ENCODE data around the gene DUSP22. TPM values are rescaled to one million over a fixed set of nuclear protein-coding genes. Genes with fewer than 3 reads are reported as not detected.
"Not testable (repeated sequence)": the region's sequence is repeated elsewhere in the genome, so short reads cannot be mapped to it uniquely, and the experiment has no call there.

Gene DUSP22
- total RNA-seq, 1 donor from 2014 or later = 25.3 TPM

DNA sequence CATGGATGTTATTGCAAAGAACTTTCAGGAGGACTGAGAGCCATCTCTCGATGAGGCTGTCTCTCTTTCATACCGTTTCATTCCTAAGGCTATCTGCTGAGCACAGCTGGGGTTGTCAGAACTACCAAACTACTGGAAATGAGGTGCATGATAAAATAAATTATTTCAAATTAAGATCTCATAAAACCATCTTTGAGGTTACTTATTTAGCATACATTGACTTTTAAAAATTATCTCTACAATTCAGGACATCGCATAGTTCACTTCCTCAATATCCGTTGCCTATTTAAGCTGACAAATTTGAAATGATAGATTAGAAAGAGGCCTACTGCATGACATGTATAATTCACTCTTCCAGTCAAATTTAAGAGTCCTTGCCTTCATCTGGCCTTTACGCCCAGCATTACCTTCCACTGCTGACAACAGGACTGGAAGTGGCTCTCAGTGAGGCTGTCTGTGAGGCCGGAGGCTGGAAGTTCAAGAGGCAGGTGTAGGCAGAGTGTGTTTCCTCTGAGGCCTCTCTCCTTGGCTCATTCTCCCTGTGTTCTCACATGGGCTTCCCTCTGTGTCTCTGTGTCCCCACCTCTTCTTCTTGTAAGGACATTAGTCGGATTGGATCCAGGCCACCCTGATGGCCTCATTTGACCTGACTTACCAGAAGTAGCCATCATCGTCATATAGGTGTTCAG lies 12.8 kb upstream of the DUSP22 start:
- no peak for DNase-seq (ENCODE audit: low read depth, low spot score)

DNA sequence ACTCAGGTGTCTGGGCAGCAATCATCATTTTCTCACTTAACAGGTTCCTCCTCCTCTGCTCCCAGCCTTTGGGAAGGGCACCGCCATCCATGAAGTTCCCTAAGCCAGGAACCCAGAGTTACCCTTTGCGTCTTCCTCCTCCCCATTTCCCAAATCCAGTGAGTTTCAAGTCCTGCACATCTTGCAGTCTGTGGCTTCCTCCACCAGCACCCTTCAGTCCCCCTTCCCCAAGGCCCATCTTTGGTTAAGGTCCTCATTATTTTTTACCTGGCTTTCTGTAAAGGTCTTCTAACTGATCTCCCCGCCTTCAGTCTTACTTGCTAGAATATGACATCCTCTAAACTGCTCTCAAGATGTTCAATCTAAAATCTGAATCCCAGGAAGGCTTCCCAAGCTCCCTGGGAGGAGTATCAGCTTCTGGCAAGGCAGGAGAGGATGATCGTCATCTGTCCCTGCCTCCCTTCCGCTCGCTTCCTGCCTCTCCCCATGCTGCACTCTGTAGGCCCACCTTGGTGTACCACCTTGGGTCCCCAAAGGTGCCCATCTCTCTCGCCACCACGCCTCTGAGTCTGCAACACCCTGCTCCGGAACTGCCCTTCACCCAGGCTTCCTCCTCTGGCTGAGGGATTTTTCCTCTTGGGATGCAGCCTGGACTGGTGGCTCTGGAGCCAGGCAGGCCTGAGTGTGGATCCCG lies 11.4 kb upstream of the DUSP22 start:
- DNase-seq (ENCODE audit: low read depth, low spot score) = no peak

DNA sequence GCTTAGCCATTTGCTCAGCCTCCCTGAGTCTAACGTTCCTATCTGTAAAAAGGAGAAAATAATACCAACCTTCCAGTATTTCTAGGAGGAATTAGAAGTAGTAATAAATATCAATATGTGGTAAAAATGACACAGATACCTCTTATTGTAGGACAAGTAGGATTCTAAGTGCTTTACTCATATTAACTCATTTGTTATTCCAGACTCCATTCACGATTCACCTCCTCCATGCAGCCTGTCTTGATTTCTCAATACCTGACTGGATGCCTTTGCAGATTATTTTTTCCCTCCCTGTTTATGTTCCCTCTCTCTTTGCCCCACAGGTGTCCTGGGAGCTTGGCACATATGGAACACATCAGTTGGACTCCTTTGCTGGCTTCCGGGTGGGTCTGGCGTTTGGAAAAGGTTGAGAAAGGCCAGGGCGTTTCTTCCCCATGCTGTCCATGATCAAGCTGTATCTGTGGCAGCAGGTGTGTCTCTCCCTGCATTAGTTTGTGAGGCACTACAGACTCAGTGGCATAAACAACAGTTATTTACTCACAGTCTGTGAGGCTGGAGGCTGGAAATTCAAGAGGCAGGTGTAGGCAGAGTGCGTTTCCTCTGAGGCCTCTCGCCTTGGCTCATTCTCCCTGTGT lies 10.7 kb upstream of the DUSP22 start:
- DNase-seq (ENCODE audit: low read depth, low spot score) = no peak

DNA sequence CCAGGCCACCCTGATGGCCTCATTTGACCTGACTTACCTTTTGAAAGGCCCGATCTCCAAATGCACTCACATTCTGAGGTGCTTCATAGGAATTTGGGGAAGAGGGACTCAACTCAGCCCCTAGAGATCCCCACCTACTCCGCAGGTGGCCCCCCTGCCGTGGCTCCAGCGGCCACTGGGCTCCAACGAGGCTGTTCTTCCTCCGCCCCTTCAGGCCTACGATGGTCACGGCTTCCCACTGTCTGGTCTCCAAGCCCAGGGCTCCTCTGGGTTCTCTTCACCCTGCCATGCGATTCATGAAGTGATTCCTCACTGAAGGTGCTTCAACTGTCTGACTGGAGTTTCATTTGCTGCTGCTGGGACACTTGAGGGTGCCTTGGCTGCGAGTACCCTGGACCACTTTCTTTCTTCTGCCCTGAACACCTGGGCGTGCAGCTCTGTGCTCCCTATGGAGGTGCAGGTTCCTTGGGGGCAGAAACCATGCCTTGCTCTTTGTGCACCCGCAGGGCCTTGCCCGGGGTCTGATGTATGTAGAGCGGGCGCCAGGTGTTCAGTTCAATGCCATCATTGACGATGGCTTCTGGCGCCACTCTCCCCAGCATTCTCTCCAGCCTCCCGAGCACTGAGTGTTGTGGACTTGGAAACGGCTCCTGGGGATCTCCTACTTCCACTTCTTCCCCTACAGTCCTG lies 10.0 kb upstream of the DUSP22 start:
- no peak for DNase-seq (ENCODE audit: low read depth, low spot score)

DNA sequence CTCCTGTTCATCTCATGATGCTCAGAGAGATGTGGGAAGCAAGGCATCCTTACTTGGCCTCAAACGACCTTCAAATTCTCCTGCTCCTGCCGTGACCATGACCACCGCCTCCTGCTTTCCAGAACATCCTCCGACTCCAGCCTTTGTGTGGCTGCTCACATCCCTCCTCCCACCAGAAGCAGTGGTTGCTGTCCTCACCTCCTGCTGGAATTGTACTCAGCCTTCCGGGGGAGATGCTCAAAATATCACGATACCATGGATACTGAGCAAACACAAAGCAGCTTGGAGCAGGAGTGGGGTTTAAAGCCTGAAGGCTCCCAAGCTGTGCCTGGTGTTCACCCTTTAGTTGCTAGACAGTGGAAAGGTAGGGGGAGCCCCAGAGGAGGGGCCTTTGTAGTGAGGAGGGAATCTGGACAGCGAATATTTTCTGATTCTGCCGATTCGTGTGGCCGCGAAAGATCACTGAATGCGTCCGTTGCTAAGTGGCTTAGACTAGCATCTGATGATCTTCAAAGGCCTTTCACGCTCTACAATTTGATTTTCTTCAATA lies 9.3 kb upstream of the DUSP22 start:
- no peak for DNase-seq (ENCODE audit: low read depth, low spot score)

DNA sequence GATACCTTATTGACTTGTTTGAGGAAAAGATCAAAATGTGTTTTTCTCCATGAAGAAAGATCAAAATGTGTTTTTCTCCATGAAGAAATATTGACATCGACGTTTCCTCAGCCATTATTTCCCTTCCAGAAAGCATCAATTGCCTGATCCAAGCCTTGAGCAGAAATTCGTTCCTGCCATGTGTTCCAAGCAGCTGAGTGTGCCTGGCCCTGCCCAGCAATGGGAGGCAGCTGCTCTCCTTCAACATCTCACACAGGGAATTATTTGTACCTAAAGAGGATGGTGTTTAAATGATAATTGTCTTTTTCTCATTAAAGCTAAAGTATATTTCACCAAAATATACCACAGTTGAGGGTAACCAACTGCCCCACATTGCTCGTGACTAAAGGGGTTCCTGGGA lies 7.8 kb upstream of the DUSP22 start:
- DNase-seq (ENCODE audit: low read depth, low spot score) = no peak

DNA sequence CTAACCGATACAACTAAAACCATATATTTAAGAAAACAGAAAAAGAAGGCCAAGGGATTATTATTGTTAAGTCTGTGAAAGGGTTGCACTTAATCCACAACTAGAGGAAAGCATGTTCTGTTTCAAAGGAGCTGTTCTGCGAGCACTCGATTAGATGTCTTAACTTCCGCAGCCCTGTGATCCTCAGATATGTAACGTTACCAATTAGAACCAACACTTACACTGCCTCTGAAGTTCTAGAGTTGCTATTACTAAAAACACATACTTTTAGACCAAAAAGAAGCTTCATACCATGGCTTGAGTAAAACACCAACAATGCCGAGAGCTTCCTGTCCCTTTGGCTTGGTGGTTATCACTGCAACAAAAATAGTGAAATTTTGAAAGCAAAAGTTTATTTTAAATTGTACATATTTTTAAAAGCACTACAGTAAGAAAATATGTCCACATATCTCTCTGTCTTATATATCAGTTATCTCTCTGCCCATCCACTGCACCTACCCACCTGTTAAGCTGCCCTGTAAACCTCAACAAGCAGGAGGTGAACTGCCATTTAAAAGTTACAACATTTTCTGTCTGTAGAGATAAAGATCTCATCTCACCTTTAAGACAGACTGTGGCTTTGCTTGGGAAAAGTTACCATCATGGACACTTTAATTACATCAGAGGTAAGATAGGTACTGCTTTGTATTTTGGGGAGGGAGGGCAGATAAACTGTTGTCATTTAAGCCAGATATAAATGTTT lies 7.1 kb upstream of the DUSP22 start:
- DNase-seq (ENCODE audit: low read depth, low spot score) = no peak

DNA sequence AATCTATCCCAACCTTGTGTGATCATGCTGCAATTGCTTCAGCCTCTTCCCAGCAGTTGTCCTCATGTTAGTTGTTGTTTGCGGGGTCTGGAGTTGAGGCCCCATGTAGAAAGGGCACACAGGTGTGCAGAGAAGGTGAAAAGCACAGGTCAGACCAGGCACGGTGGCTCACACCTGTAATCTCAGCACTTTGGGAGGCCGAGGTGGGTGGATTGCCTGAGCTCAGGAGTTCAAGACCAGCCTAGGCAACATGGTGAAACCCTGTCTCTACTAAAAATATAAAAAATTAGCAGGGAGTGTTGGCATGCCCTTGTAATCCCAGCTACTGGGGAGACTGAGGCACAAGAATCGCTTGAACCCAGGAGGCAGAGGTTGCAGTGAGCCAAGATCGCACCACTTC lies 6.4 kb upstream of the DUSP22 start:
- not testable (repeated sequence) for DNase-seq (ENCODE audit: low read depth, low spot score)

DNA sequence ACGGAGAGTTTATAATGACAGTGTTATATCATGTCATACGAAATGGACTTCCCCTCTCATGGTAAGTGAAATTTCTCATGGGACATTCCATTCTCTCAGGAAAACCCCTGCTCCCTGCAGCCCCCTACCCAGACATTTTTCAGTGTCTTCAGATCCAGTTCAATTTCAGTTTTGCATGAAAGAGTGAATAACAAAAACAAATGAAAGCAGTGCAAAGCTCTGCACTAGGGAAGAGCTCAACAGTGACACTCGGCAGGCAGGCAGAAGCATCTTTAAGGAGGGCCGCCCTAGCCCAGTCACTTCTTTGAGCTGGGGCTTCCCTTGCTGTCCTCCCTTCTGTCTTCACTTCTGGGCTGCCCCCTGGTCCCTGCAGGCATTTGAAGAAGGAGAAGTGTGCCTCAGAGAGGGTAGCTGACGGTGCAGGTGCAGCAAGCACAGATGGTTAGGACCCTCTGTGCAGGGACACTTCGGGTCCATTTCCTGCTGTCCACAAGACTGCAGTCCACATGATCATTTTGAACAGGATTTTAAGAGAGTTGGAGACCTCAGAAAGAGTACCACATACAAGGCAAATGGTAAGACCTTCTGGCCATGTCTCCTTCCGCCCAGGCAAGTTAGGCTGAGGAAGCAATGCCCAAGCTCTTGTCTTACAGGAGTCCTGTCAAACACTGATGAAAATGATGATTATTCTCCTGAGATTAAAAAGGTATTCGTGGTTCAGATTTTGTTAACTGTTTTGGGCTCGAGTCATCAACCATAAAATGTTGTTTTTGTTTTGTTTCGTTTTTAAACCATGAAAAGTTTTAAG lies 5.4 kb upstream of the DUSP22 start:
- DNase-seq (ENCODE audit: low read depth, low spot score) = no peak

DNA sequence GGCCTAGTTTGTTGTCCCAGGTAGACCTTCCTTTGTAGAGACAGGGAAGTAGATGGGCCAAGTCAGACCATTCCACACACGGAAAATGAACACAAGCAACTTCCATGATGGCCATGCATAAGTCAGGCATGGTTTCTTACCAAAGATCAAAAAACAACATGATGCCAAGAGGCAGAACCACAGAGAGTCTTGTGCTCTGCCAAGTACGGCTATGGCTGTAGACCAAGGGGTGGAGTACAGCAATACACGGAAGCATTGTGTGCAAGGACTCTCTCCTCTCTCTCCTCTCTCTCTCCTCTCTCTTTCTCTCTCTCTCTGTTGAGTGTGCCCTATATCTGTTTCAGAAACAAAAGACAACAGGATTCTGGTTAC lies 4.8 kb upstream of the DUSP22 start:
- DNase-seq (ENCODE audit: low read depth, low spot score) = no peak

DNA sequence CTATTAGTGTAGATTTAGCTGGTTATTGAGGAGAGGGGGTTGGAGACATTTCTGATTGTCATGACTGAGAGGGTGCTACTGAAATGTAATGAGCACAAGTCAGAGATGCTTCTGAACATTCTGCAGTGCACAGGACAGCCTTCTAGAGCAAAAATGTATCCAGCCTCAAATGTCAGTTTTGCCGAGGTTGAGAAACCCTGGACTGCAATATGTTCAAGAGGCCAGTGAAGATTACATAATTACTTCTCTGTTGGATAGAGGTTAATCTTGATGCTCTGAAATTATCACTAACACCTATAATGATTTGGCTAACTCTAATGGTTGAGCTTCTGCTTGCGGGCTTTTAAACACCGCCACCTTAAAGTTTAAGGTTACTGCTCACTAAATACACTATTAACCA lies 3.4 kb upstream of the DUSP22 start:
- DNase-seq (ENCODE audit: low read depth, low spot score) = no peak

DNA sequence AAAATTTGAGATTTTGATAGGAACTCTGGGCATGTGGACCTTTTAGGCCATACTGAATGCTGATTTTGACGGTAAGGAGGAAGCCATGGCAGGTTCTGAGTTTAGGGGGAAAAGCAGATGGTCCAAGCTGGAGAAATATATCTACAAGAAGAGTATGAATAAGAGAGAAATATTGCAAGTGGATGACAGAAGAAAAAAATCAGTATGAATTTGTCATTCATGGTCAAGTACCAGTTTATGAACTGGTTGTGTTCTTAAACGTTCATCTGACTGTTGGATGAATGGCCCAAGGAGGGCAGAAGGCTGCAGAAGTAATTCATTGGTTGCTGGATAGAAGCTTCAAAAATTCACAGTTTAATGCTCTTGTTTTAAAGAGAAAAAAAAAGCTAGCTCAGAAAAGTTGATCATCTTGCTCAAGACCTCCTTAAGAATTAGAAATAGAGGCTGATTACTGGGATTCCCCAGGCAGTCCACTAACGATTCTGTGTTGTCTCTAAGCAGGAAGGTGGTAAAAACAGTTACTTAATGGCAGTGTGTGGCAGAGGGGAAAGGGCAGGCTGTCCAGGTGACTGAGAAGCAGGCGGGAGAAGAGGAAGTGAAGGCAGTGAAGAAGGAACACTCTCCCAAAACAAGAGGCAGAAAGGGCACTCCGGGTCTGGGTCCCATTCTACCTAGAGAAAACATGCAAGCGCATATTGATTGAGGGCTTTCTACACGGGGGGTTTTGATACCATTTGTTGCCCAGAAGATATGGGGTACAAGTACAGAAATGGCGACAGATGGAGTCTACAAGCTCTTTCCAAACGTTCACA lies 2.0 kb upstream of the DUSP22 start:
- no peak for DNase-seq (ENCODE audit: low read depth, low spot score)

DNA sequence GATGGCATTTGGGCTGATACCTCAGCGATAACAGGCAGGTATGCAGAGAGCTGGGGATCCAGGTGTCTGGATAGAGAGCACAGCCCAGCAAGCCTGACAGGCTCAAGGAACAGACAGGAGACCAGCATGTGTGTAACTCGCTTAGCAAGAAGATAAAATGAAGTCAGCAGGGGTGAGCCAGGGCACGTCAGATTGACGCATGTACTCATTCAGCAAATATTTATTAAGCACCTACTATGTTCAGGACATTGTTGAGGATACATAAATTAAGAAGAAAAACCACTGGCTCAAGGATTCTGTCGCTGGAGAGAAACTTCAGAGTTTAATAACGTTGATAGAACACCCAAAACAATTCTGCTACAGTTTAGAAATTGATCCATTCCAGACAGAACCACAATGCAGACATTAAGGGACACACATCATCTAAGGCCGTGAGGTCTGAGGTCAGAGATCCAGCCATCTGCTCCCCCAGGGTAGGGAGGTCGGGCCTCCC lies 1.0 kb upstream of the DUSP22 start:
- DNase-seq (ENCODE audit: low read depth, low spot score) = no peak

DNA sequence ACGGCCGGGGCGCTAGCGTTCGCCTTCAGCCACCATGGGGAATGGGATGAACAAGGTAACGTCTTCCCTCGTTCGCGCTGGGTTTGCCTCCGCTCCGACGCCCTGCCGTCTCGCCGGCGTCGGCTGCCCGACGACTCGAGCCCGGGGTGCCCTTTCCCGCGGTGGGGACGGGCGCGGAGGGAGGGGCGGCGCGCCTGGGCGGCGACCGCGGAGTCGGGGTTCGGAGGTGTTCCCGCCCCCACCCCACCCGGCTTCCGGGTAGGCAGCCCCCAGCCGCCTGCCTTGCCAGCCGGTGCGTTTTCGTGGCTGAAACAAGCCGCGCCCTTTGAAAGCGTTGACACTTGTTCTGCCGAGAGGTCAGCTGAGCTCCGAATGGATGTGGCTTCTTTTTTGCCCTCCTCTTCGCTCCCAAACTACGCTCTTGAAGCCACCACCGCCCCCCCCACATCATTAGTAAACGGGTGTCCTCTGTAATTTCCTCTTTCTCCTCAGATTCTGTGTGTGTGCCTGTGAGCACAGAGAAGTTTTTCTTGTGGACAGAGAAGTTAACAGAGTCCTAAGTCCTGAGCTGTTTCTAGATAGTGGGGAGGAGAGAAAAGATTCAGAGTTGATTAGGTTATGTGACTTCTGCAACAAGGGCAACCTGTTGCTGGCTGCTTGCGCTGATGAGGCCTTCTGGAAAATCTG lies 362 bp downstream of the DUSP22 start:
- no peak for DNase-seq (ENCODE audit: low read depth, low spot score)

DNA sequence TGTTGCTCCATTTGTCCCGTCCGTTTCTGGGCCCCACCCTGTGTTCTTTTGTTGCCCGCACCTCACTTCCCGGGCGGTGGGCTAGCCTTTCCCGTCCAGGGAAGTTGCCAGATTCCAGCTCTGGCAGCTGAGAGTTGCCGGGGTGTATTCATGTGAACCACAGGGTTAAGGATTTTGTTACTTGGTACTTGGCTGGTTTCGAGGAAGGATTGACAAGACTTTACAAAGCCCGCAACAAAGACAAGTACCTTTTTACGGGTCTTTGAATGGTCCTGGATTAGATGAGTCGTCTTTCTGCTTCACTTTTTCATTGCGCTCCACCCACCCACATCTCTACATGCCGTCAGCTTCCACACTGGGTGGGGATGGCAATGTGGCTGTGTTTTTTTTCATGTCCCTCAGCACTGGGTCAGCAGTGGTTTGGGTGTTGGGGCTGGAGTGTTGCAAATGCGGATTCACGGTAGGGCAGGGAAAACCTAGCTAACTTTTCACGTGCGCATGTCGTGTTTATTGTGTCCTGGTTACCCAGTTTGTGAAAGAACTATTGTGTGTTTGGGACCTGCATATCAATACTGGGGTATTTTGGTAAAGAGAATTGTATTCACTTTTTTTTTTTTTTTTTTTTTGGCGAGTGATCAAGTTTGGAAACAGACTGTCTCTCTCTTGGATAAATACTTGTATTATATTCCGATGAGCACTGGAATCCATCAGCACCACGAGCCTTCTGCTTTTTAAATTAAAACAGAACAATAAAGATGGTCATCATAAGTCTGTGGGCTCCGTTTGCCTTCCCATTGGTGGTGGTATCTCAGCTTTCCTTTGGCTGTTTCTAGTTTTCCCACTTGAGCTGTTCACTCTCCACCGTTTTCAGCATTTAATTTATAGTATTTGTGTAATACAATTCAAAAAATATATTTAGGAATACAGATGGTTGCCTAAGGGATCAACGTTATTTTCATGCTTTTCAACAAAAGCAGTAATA lies 1.2 kb downstream of the DUSP22 start:
- DNase-seq (ENCODE audit: low read depth, low spot score) = no peak

DNA sequence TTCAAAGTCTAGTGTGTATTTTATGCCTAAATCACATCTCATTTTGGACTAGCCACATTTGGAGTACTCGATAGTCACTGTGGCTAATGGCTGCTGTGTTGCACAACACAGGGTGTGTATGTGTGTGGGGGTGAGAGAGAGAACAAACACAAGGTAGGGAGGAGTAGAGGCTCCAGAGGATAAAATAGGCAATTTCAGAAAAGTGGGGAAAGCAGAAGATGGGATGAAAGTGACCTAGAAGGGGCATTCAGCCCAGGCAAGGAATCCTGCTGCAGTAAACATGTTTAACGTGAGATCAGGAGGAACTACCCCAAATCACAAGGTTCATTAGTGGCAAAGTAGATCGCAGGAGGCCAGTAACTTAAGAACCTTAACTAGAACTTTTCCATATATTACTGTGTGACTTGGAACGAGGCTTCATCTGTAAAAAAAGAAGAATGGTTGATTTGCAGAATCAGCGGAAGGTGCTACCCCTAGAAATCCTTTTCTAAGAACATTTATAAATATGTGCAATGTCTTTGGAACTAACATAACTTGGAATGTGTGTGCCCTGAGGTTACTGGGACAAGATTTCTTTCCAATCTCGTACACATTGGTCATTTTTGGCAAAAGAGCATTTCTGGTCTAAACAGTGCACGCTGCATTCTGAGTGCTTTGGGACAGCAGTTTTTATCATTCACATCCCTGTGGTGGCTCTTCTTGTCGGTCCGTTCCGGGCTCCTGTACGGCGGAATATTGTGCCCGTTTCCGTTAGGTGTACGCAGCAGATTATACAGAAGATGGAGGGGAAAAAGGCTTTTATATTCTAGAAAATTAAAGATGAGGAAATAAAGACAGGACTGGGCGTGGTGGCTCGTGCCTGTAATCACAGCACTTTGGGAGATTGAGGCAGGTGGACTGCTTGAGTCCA lies 2.6 kb downstream of the DUSP22 start:
- no peak for DNase-seq (ENCODE audit: low read depth, low spot score)

All from pulmonary artery endothelial cell (primary cell).